Measurements from ENCODE around the gene QDPR.

GRCh38 chr4:17554568-17554967 lies 42.7 kb upstream of the QDPR start:
- TF ChIP-seq CTCF (IDR thresholded peaks at IDR 0.05; ENCODE audit: insufficient read depth, low read length) (no peak), POLR2AphosphoS5 (IDR thresholded peaks at IDR 0.05; ENCODE audit: low read depth) (no peak), SPI1 (IDR thresholded peaks at IDR 0.05; ENCODE audit: borderline replicate concordance, low read depth) (no peak), GABPA (IDR thresholded peaks at IDR 0.05; ENCODE audit: low read depth) (no peak), REST (IDR thresholded peaks at IDR 0.05; ENCODE audit: insufficient replicate concordance, low read depth) (no peak)
